Fibroblast of peridontal ligament (primary cell): ENCODE data around the gene METRNL.
"Not testable (repeated sequence)": the region's sequence is repeated elsewhere in the genome, so short reads cannot be mapped to it uniquely, and the experiment has no call there.

Source experiments
- DNase-seq: peaks from one replicate; pipeline ENCODE4 v3.0.0-alpha.2; 2010; ENCODE audit errors: extremely low read depth

The METRNL gene, protein sequence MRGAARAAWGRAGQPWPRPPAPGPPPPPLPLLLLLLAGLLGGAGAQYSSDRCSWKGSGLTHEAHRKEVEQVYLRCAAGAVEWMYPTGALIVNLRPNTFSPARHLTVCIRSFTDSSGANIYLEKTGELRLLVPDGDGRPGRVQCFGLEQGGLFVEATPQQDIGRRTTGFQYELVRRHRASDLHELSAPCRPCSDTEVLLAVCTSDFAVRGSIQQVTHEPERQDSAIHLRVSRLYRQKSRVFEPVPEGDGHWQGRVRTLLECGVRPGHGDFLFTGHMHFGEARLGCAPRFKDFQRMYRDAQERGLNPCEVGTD

DNA sequence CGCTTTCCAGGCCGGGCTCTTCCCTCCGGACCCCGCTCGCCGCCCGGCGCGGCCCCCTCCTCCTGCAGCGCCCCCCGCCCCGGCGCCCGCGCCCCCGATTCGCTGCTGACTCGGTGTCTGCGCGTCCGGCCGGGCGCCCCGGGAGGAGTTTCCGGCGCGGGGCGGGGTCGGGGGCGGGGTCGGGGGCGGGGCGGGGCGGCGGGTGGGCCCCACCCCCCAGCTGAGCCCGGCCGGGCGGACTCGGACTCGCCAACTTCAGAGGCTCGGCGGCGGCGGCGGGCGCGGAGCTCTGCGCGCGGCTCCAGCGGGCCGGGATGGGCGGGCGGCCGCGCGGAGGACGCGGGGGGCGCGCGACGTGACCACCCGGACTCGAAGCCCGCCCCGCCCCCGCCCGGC, at the start of gene METRNL:
Gene METRNL, plus strand, starts transcription at position 258 of the 396 bp plus-strand sequence. CDS start 207 bp downstream, outside the sequence.
- peak; percentile 48 for DNase-seq

DNA sequence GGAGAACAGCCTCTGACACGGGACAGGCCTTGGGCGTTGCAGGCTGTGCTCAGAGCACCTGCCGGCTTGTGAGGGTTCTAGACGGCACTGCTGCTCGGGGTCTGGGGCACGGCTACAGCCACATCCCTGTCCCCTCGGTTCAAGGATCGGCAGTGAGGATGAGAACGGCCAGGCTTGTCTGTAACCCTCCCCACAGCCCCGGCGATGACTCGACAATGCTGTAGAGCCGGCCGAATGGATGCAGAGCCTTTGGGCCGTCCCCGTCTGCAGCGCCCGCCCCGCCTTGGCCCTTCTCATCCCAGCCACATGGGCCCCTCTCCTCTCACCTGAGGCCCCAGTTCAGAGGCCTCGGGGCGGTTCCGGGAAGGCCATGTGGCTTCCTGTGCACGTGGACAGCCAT, 49.0 kb upstream of the METRNL start:
- DNase-seq: no peak

DNA sequence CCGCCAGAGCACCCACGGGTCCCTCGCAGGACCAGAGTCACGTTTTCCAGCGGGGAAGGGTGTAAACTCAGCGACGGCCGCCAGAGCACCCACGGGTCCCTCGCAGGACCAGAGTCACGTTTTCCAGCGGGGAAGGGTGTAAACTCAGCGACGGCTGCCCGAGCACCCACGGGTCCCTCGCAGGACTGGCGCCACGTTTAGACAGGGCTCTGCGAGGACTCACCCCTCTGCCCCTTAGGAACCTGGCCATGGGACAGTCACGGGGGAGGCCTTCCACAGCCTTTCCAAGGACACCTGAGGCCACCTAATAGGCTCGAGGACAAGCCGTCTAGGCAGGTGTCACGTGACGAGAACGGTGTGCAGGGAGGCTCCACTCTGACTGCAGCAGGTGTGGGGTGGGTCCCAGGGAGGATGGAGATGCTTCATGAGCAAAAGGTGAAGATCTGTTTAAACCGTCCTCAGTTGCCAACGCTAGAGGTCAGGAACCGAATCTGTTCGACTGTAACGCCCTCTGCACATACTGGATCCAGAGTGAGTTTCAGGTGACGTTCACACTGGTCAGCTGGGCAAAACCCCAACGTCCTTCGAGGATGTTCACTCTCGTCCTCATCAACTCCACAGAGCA, 48.0 kb upstream of the METRNL start:
- DNase-seq: no peak

DNA sequence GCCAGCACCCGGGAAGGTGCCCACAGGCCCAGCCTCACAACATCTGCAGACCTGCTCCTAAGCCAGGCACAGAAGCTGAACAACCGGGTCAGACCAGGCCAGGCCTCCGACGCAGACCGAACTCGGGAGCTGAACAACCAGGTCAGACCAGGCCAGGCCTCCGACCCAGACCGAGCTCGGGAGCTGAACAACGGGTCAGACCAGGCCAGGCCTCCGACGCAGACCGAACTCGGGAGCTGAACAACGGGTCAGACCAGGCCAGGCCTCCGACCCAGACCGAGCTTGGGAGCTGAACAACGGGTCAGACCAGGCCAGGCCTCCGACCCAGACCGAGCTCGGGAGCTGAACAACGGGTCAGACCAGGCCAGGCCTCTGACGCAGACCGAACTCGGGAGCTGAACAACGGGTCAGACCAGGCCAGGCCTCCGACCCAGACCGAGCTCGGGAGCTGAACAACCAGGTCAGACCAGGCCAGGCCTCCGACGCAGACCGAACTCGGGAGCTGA, 47.4 kb upstream of the METRNL start:
- DNase-seq: not testable (repeated sequence)

DNA sequence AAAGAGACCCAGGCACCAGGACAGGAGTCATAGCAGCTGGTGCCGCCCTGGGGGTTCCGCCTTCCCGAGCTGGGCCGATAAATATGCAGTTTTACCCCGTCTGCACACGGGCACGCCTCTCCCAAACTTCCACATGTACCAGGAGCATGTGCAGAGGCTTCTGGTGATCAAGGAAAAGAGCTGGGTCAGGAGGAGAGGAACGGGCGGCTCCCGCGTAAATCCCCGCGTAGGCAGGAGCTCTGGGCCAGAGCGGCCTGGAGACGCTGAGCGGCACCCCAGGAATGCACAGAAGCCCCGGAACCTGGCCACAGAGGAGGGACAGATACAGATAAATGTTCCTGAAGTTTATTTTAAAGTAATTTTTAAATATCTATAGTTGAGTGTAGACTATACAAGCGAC, 46.6 kb upstream of the METRNL start:
- DNase-seq: no peak

GRCh38 chr17:83034525-83034924, 44.9 kb upstream of the METRNL start:
- DNase-seq: no peak

GRCh38 chr17:83035722-83036121, 43.7 kb upstream of the METRNL start:
- DNase-seq: no peak

GRCh38 chr17:83036193-83036592, 43.2 kb upstream of the METRNL start:
- no peak for DNase-seq

- DNase-seq: no peak
These were observed 42.7 kb upstream of the METRNL start for GRCh38 chr17:83036666-83037065.

DNA sequence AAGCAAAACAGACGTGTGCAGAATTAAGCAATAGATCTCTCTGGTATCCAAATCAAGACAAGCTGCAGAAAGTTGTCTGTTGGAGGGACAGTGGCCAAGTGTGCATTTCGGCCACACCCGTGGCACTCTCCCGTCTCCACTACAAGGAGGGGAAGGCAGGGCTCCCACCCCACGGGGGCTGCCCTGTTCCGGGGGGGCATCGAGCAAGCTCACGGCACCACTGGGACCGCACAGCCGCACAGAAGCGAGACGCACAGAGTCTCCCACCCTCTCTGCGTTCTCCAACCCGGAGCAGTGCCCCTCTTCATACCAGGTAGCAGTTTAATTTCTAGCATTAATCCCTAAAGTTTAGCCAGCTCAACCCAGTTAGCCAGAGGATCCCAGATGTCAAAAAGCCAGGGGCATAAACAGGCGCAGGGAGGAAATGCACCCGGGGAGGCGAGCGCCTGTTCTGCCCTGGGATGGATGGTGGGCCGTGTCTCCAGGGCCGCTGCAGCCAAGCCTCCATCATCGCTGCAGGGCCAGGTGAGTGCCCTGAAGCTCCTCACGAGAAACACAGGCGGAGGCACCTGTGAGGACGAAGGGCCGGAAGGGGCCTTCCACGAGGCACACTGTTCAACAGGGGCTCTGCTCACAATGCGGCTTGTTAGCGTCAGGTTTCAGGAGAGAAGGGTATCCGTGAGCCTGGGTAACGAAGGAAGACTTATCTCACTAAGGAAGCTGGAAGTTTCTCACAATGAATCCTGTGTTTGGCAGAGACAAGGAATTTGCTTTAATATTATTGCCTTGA, 42.1 kb upstream of the METRNL start:
- DNase-seq: no peak

DNA sequence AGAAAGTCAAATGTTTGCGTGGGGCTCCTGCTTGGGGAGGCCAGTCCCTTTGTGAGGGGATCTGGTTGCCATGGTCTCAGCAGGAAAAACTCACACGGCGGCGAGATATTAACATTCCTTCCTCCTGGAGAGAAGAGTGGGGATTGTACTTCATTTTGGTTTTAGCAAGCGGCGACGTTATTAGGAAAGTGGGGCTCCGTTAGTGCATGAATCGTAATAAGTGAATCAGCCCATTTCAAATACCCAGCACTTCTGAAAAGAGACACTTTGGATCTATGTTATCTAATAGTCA, 41.6 kb upstream of the METRNL start:
- no peak for DNase-seq

- not testable (repeated sequence) for DNase-seq
These were observed 40.4 kb upstream of the METRNL start for GRCh38 chr17:83038983-83039382.

DNA sequence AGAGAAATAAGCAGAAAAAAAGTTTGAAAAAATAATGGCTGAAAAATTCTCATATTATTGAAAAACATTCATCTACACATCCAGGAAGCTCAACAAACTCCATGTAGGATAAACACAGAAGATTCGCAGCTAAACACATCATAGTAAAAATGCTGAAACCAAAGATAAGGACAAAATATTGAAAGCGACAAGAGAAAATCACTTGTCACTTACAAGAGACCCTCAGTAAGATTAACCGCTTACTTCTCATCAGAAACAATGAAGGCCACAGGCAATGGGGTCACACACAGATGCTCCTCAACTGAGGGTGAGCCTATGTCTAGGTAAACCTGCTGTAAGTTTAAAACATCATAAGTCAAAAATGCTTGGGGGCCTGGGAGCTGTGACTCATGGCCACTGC, 38.1 kb upstream of the METRNL start:
- DNase-seq: no peak

GRCh38 chr17:83042522-83043158, 36.8 kb upstream of the METRNL start:
- DNase-seq: no peak

DNA sequence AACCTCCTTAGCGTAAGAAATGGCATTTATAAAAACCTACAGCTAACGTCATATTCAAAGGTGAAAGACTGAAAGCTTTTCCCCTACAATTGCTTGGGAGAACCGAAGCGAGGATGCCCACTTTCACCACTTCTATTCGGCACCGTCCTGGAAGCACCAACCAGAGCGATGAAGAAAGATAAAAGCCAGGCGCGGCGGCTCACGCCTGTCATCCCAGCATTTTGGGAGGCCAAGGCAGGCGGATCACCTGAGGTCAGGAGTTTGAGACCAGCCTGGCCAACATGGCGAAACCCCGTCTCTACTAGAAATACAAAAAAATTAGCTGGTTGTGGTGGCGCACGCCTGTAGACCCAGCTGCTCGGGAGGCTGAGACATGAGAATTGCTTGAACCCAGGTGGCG, 34.9 kb upstream of the METRNL start:
- DNase-seq: not testable (repeated sequence)

GRCh38 chr17:83046448-83047181, 32.8 kb upstream of the METRNL start:
- DNase-seq: peak; percentile 20

GRCh38 chr17:83047182-83047478, 32.3 kb upstream of the METRNL start:
- DNase-seq: no peak

GRCh38 chr17:83047818-83048475, 31.5 kb upstream of the METRNL start:
- DNase-seq: not testable (repeated sequence)

GRCh38 chr17:83050651-83051395, 28.6 kb upstream of the METRNL start:
- DNase-seq: no peak
